IMR-90 (cell line): ENCODE results near the gene ELL. TPM values are rescaled to one million over a fixed set of nuclear protein-coding genes. Genes with fewer than 3 reads are reported as not detected.

Source experiments
- ATAC-seq: fragments of 200-7000 bp; cut with Tn5 transposase; 2 replicates; pipeline ENCODE4 v1.9.1; 2020; ENCODE audit warnings: low read depth, mild to moderate bottlenecking, moderate library complexity
- BruUV-seq: library from RNA; stranded (reverse); fragments of 400-500 nt; replicated peaks from 2 replicates; lab custom pipeline; 2021; lab: Mats Ljungman, UMichigan
- CTCF ChIA-PET: fragments of 300-600 bp; formaldehyde crosslinking; extraction: SDS; loops from one replicate; lab custom pipeline; 2021; ENCODE audit warnings: antibody characterized with exemption; lab: Yijun Ruan, JAX
- POLR2A ChIA-PET: fragments of 300-600 bp; sonication (Branson Sonifier 250); formaldehyde crosslinking; loops from one replicate; lab custom pipeline; 2022; ENCODE audit warnings: antibody characterized with exemption; ENCODE audit not compliant: unreplicated experiment; lab: Charles Lee
- DNase-seq: peaks from one replicate; pipeline ENCODE4 v3.0.0; 2013
- H2AFZ ChIP-seq: replicated peaks from 2 replicates; pipeline ENCODE3; 2013; ENCODE audit warnings: low read length, mild to moderate bottlenecking; ENCODE audit not compliant: poor library complexity
- H2AK5ac ChIP-seq: 2 replicates; pipeline ENCODE4 v1.6.1; 2013; ENCODE audit warnings: low read depth, low read length, inconsistent platforms
- H2AK9ac ChIP-seq: replicated peaks from 2 replicates; pipeline ENCODE3; 2013; ENCODE audit warnings: mild to moderate bottlenecking, low read depth, low read length, moderate library complexity; ENCODE audit not compliant: poor library complexity
- H2BK120ac ChIP-seq: 2 replicates; pipeline ENCODE4 v1.6.1; 2013; ENCODE audit warnings: low read depth, low read length, inconsistent platforms
- H2BK15ac ChIP-seq: 3 replicates; pipeline ENCODE4 v1.6.1; 2013; ENCODE audit warnings: low read depth, low read length, inconsistent platforms
- H2BK20ac ChIP-seq: 2 replicates; pipeline ENCODE4 v1.6.1; 2013; ENCODE audit warnings: low read depth, mild to moderate bottlenecking, inconsistent platforms, low read length, moderate library complexity
- H2BK5ac ChIP-seq: 2 replicates; pipeline ENCODE4 v1.6.1; 2013; ENCODE audit warnings: mild to moderate bottlenecking, low read depth, low read length, inconsistent platforms; ENCODE audit not compliant: poor library complexity, severe bottlenecking
- H3K14ac ChIP-seq: replicated peaks from 2 replicates; pipeline ENCODE4 v1.6.1; 2013; ENCODE audit warnings: low read depth, low read length, inconsistent platforms
- H3K18ac ChIP-seq: 2 replicates; pipeline ENCODE4 v1.6.1; 2013; ENCODE audit warnings: low read depth, low read length, control low read depth
- H3K23ac ChIP-seq: 2 replicates; pipeline ENCODE4 v1.6.1; 2013; ENCODE audit warnings: low read depth, low read length, inconsistent platforms
- H3K27ac ChIP-seq: 2 replicates; pipeline ENCODE4 v1.5.1; 2013; ENCODE audit warnings: mild to moderate bottlenecking, control low read depth, low read length; ENCODE audit not compliant: insufficient read depth
- H3K27me3 ChIP-seq: 2 replicates; pipeline ENCODE4 v1.6.1; 2013; ENCODE audit warnings: low read length; ENCODE audit not compliant: control insufficient read depth, insufficient read depth
- H3K36me3 ChIP-seq: 2 replicates; pipeline ENCODE4 v1.6.1; 2013; ENCODE audit warnings: low read length, mixed read lengths; ENCODE audit not compliant: control insufficient read depth, insufficient read depth
- H3K4ac ChIP-seq: 2 replicates; pipeline ENCODE4 v1.6.1; 2013; ENCODE audit warnings: low read depth, low read length, inconsistent platforms
- H3K4me1 ChIP-seq: 2 replicates; pipeline ENCODE4 v1.6.1; 2013; ENCODE audit warnings: low read length, mixed read lengths; ENCODE audit not compliant: control insufficient read depth, insufficient read depth
- H3K4me2 ChIP-seq: 2 replicates; pipeline ENCODE4 v1.6.1; 2013; ENCODE audit warnings: low read depth, mild to moderate bottlenecking, control low read depth, low read length, moderate library complexity
- H3K4me3 ChIP-seq: 2 replicates; pipeline ENCODE4 v1.5.1; 2013; ENCODE audit warnings: low read depth, mild to moderate bottlenecking, control low read depth, low read length, moderate library complexity; ENCODE audit not compliant: insufficient read depth
- H3K56ac ChIP-seq: 2 replicates; pipeline ENCODE4 v1.6.1; 2013; ENCODE audit warnings: low read length, inconsistent platforms; ENCODE audit not compliant: insufficient read depth; ENCODE audit errors: extremely low read depth
- H3K79me1 ChIP-seq, 2 experiments: 2 replicates each; pipeline ENCODE4 v1.6.1; 2013; ENCODE audit warnings: low read length in 2 of 2, inconsistent platforms in 1 of 2, low read depth in 1 of 2
- H3K9ac ChIP-seq: 2 replicates; pipeline ENCODE4 v1.6.1; 2013; ENCODE audit warnings: low read depth, low read length, control low read depth
- H3K9me1 ChIP-seq: 2 replicates; pipeline ENCODE4 v1.6.1; 2013; ENCODE audit warnings: low read length, inconsistent platforms; ENCODE audit not compliant: insufficient read depth
- H3K9me3 ChIP-seq: 2 replicates; pipeline ENCODE4 v1.6.1; 2013; ENCODE audit warnings: low read length; ENCODE audit not compliant: control insufficient read depth, insufficient read depth
- H4K20me1 ChIP-seq: 2 replicates; pipeline ENCODE4 v1.6.1; 2013; ENCODE audit warnings: low read length, inconsistent platforms; ENCODE audit not compliant: insufficient read depth
- H4K5ac ChIP-seq: 2 replicates; pipeline ENCODE4 v1.6.1; 2013; ENCODE audit warnings: mild to moderate bottlenecking, low read depth, low read length, control low read depth
- H4K8ac ChIP-seq, 2 experiments: 2 replicates each; pipeline ENCODE4 v1.6.1; 2013; ENCODE audit warnings: low read depth in 2 of 2, low read length in 2 of 2, control low read depth in 1 of 2, inconsistent platforms in 1 of 2
- H4K91ac ChIP-seq: 2 replicates; pipeline ENCODE4 v1.6.1; 2013; ENCODE audit warnings: low read depth, low read length, inconsistent platforms; ENCODE audit not compliant: insufficient read depth
- WGBS, 2 experiments: methylation state at CpG; one replicate each; pipeline versions ENCODE4 v1.1.5 to v1.1.7; 2013; ENCODE audit warnings: missing lambda C conversion rate in 2 of 2; ENCODE audit not compliant: insufficient read length in 1 of 2; ENCODE audit errors: extremely low coverage in 2 of 2; 5-methylcytosine and 5-hydroxymethylcytosine counted together
- dilution Hi-C: fragments of 300-500 bp; cut with HindIII; formaldehyde crosslinking; loops from one replicate; pipeline ENCODE4 v1.14.3; 2018; ENCODE audit warnings: low sequenced_read_pairs; ENCODE audit not compliant: unreplicated experiment
- in situ Hi-C: fragments of 300-500 bp; cut with MboI; formaldehyde crosslinking; loops from 3 replicates; pipeline ENCODE4 v1.14.3; 2019; ENCODE audit warnings: low sequenced_read_pairs, inconsistent platforms, mixed read lengths
- intact Hi-C: fragments of 100-400 bp; cut with micrococcal nuclease; formaldehyde crosslinking; loops from 2 replicates; pipeline ENCODE4 v1.10.0; 2022
- polyA plus RNA-seq, 3 experiments: library from polyadenylated mRNA; depleted of rRNA; stranded (reverse); fragments of >200 nt; gene quantifications; 2 replicates each; pipeline ENCODE4 v1.2.3, GENCODE V29; 2012; ENCODE audit warnings: low replicate concordance in 1 of 3
- total RNA-seq: library from RNA; depleted of rRNA; stranded (reverse); fragments of >200 nt; gene quantifications from 2 replicates; pipeline ENCODE4 v1.2.3, GENCODE V29; 2012
- TF ChIP-seq, protein P1 (sequence below): fragments of 150-350 bp; IDR thresholded peaks from 2 replicates; pipeline ENCODE4 v1.6.1; 2017; ENCODE audit warnings: mild to moderate bottlenecking, antibody characterized with exemption, low read length, low read depth

Gene ELL
- total and polyA plus RNA-seq, 2 of the 4 experiments (the other 2 are of a cell fraction) = 6.3 to 13.1 TPM

GRCh38 chr19:18443406-18443805, 78.5 kb downstream of the ELL start:
- in situ Hi-C loops = no loop called here

More at GRCh38 chr19:18443406-18443805, 78.5 kb downstream of the ELL start:
- H3K23ac ChIP-seq = no peak overlapping the region
- peaks cover 58% of the 10 kb centered on the region for H4K20me1 ChIP-seq
- no peak overlapping the region for H2BK5ac ChIP-seq
- WGBS, 2 experiments = 93% methylated on average over 5 of the region's 6 CpGs; no CpG with 5 or more reads in 1 of the 2 experiments
- peaks cover 14 to 35% of the 10 kb centered on the region in 2 experiments for H3K79me1 ChIP-seq
- H2AFZ ChIP-seq = no peak overlapping the region
- no peak overlapping the region for H3K4ac ChIP-seq
- H4K8ac ChIP-seq = no peak overlapping the region
- TF ChIP-seq, protein P1, sequence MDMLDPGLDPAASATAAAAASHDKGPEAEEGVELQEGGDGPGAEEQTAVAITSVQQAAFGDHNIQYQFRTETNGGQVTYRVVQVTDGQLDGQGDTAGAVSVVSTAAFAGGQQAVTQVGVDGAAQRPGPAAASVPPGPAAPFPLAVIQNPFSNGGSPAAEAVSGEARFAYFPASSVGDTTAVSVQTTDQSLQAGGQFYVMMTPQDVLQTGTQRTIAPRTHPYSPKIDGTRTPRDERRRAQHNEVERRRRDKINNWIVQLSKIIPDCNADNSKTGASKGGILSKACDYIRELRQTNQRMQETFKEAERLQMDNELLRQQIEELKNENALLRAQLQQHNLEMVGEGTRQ = no peak
- no peak overlapping the region for H3K4me2 ChIP-seq
- dilution Hi-C loops = no loop called here
- no peak overlapping the region for H4K5ac ChIP-seq
- no peak overlapping the region for H3K14ac ChIP-seq
- no peak overlapping the region for H3K9ac ChIP-seq
- ChIA-PET CTCF (no interaction called here), POLR2A (no interaction called here)
- no peak overlapping the region for H2AK5ac ChIP-seq
- H3K27ac ChIP-seq = no peak overlapping the region
- intact Hi-C loops = no loop called here
- H2BK20ac ChIP-seq = no peak overlapping the region
- ATAC-seq (no peak), DNase-seq (no peak)
- H3K9me1 ChIP-seq = peaks cover 9% of the 10 kb centered on the region; the same call in 1 of the 2 replicates
- no peak overlapping the region for H2BK120ac ChIP-seq
- no peak overlapping the region for H3K4me3 ChIP-seq
- no peak overlapping the region for H4K91ac ChIP-seq
- no peak overlapping the region for H2AK9ac ChIP-seq
- H3K18ac ChIP-seq = no peak overlapping the region
- no peaks in the 10 kb centered on the region for H3K27me3 ChIP-seq
- no peak overlapping the region for H2BK15ac ChIP-seq
- H3K4me1 ChIP-seq = peaks cover 11% of the 10 kb centered on the region; the same call in 1 of the 2 replicates
- no TSS peak for BruUV-seq
- peaks cover 47% of the 10 kb centered on the region for H3K36me3 ChIP-seq
- no peaks in the 10 kb centered on the region for H3K9me3 ChIP-seq
- no peak overlapping the region for H3K56ac ChIP-seq
